SK-N-DZ (cell line): ENCODE results near the gene PGAM2.
"Not testable (repeated sequence)": the region's sequence is repeated elsewhere in the genome, so short reads cannot be mapped to it uniquely, and the experiment has no call there.

Experiments
- DNase-seq: peaks from one replicate; pipeline ENCODE4 v3.0.0-alpha.2; 2015; ENCODE audit warnings: low spot score

Gene PGAM2

DNA sequence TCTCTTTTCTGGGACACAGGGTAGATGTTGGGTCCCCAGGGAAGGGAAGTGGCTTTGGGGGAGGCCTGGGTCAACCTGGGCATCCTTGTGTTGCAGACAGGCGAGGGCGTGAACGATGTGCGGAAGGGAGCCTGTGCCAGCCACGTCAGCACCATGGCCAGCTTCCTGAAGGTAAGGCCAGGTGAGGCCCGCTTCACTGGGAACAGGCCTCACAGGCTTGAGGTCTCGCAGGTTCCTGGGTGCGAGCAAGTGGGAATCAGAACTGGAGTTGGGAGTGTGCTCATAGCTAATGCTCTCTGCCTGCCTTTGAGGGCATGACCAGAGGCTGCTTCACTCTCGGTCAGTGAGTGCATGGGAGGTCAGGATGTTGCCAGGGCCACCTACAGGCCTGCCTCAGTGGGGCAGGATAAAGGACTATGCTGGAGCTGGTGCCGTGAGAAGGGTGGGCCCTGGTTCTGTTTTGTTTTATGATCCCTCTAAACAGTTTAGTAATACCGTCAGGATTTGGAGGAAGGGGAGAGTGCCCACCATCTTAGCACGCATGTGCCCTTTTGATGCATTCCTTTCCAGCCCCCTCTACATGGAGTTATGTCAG, 12.5 kb downstream of the PGAM2 start:
- no peak for DNase-seq

DNA sequence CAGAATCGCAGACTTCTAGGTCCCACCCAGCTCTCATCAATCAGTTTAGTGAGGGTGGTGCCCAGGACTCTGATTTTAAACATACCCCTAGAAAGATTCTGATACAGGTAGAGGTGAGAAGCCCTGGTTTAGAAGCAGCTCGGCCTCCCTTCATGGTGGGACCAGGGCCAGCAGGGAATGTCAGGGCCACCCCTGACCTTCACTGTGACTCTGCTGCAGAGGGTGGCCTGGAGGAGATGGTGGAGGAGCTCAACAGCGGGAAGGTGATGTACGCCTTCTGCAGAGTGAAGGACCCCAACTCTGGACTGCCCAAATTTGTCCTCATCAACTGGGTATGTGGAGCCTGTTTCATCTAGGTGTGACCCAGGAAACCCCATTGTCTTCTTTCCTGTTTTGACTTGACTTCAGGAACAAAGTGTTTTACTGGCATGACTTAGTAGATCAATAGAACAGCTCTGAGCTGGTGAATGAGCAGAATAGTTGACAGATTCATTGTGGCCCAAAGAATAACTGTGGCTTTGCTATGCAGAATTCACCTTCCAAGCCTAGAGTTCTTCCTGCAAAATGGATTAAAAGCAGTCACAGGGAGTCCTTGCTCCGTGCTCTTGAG, 13.7 kb downstream of the PGAM2 start:
- no peak for DNase-seq

DNA sequence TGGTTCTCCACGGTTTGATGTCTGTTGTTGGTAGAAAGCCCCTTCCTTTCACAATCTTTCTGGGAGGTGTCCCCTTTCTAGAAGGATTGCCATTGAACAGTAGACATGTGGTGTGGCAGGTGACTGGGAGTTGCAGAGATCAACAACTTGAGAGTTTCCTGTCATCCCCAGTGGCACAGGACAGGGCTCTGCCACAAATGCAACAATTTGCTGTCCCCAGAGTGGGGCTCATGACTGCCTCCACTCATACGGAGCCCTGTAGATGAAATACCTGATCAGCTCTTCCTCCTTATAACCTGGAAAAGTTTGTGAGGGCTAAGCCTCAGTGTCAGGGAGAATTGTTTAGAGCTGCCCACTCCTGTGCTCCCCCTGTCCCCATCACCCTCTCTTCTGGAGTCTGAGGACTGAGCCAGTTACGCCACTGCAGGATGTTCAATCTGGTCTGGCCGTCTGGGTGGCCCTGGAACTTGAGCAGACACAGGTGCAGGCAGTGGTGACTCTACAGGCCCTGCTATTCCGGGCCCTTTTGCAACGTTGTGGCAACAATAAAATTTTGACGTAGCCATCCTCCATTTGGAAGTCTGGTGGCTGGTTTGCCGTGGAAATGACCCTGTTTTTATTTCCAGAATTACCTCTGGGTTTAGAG, 14.3 kb downstream of the PGAM2 start:
- no peak for DNase-seq

DNA sequence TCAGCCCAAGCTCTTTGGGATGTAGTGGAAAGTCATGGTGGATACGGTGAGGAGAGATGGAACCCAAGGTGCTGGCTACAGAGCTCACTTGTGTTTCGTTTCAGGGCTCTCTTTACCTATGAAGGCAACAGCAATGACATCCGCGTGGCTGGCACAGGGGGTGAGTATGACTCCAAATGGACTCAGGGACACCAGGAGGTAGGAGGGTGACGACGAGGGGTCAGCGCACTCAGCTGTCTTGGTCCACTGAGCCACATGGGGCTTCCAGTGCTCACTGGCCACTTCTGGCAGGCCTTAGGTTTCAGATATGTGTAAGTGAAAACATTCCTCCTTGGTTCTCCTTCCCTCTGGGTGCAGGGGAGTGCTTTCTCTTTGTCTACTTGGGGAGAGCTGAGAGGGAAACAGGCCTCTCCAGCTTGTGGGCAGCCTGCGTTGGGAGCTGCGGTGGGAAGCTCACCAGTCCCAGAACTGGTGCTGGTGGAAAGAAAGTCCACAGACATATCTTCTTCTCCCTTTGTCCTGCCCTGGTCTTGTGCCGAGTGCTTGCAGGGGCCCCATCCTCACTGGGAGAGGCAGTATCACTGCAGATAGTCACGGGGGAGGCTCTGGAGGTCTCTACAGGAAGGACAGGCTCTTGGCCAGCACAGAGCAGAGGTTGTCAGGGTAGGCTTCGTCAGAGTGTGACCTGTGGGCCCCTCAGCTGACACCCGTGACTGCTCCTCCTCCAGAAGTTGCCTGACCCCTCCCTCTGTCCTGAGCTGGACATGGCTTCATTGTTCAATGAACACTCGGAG, 15.0 kb downstream of the PGAM2 start:
- no peak for DNase-seq

DNA sequence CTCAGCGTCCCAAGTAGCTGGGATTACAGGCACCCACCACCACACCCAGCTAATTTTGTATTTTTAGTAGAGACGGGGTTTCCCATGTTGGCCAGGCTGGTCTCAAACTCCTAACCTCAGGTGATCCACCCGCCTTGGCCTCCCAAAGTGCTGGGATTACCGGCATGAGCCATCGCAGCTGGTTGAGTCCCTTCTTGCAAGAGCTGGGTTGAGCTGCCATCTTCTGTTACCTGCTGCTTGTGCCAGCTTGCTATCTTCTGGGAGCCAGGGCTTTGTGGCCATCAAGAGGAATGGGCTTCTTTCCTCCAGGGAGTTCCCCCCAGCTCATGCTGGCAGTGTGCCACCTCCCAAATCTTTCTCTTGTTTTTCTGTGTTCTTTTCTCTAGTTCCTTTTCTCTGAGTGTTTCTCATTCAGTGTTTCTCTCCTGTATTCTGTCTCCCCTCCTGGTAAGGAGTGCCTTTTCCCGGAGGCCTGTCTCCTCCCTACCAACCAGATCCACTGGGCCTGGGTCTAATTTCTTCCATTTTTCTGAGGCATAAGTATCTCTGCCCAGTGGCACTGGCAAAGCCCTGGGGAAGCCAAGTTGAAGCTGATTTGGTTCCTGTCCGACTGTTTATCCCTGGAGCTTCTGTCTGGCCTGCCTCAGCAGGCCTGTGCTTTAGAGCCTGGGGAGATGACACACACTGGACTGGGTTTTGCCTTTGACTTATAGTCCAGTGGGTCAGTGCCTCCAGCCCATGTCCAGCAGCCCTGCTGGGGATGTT, 17.2 kb downstream of the PGAM2 start:
- no peak for DNase-seq

DNA sequence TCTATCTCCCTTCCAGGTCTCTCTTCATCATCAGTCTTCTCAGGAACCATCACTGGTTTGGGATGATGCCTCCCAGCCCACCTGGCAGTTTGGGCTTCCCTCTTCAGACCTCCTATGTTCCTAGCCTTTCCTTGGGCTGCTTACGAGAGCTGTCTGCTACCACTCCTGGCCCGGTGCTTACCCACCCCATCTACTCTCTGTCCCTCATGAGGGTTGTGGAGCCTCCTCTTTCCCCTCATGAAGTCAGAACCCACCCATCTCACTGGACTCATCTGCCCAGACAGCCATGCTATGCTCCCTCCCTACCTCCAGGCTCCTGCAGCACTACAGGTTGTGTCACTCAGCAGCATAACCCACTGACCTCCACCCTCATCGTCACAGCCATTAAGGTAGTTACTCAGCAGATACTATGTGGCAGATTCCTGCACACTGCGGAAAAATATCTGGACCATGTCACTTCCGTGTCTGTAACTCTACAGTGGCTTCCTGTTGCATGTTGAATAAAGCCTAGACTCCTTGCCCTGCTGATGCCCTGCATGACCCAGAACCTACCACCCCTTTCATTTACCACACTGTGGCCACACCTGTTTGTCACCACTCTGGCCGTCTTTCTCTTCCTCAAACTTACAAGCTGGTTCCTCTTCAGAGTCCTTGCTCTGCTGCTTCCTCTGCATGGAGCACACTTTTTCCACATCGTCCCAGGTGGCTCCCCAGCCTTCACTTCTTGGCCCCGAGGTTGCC, 18.9 kb downstream of the PGAM2 start:
- DNase-seq = no peak

DNA sequence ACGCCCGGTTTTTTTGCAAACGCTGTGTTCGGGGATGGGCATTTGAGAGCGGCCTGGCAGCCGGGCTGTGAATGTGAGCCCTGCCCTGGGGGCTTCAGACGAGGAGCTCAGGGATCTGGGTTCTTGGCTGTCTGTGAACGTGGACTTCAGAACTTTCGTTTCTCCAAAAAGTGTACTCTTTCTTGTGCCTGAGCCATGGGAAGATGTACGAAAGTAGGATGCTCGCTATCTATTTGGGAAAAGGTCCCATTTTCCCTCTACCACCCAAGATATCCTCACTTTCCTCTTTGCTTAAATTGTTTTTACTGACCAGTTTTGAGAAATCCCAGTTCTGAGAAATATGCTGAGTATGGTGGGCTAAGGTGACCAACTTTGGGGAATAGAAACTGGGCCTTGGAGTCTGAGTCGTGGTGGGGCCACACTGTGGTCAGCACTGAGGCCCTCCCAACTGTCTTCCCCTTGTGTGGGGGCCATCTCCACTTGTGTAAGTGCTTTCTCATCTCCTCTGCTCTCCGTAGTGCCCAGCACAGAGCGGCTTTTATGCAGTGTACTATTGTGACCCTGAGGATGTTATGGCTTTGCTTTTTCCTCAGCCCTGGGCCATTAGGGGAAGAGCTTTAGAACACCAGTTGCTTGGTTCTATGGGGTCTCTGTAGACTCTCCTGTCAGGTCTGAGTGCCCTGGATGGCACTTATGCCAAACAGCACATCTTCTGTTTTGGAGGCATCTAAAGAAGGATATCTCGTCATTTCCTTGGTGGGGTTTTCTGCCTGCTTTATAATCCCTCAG, 19.9 kb downstream of the PGAM2 start:
- no peak for DNase-seq

DNA sequence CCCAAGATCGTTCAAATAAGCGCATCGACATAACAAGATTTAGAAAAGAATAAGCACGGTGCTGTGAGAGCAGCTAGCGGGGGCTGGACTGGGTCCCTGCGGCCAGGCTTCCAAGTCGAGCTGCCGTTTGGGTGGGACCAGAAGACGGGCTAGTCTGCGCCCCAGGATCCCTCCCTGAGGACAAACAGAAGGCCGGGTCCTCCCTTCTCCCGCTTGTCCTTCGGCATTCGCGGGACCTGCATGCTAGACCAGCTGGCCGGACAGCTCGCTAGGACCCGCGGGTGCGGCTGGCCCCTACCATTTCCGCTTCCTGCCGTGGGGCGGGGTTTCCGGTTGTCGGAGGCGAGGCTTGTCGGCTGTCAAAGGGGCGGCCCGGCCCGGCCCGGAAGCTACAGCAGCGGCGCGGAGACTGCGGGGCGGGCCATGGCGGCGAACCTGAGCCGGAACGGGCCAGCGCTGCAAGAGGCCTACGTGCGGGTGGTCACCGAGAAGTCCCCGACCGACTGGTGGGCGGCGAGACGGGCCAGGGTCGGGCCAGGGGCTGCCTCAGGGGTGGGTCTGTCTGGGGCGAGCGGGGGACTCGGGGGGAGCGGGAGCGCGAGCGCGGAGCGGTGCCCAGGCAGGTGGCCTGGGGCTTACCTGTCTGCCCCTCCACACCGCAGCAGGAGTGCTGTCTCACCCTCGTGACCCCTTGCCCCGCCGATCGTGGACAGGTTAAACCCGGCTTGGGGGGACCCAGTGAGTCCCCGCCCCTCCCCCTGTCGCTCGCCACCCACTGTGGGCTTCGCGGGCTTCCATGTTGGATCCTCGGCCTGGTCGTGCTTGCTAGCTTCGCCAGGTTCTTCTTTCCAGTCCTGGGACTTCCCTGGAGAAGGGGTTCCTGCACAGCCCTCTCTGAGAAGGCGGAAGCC, 20.8 kb downstream of the PGAM2 start, which contains the start of gene DBNL:
Gene DBNL, plus strand, starts transcription at position 388 of the 911 bp plus-strand sequence. Its CDS starts 36 bp downstream, at position 424.
- peak; percentile 87 for DNase-seq

DNA sequence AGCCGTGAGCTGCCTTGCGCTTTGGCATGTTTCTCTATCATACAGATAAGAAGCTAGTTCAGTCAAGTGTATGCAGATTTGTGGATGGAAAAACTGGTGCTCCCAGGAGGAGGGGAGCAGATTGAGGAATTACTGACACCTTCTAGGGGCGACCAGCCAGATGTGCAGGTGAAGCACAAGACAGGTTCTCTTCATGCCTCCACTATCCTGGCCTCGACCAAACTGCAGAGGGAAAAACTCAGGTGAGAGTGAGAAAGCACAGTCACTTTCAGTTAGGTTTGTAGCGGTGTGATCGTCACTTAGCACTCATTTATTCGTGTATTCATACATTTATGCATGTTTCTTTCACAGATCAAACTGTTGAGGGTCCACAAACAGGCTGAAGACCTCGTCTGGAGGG, 21.5 kb downstream of the PGAM2 start:
- DNase-seq = peak; percentile 2

DNA sequence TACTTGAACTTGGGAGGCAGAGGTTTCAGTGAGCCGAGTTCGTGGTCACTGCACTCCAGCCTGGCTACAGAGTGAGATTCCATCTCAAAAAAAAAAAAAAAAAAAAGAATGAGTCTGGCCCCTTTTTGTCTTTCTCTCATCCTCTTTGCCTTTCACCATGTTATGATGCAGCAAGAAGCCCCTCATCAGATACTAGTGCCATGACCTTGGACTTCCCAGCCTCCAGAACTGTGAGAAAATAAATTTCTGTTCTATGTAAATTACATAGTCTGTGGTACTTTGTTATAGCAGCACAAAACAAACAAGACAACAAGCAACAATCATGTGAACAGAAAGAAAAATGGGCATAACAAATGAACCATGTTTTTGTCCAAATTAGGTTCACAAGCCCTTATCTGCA, 23.1 kb downstream of the PGAM2 start:
- DNase-seq = no peak

DNA sequence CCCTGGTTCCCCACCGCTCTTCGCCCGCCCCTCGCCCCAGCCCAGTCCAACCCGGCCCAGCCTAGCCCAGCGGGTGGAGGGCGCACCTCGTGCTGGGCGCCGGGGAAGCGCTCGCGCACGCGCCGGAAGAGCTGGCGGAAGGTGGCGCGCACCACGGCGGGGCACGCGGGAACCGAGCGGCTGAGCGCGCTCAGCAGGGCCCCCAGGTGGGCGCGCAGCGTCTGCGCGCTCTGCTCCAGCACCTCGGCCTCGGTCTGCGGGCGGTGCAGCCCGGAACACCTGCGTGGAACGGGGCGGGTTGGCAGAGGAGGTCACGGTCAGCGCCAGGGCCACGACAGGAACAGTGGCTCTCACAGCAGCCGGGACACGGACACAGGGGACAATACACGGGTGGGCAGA, 24.9 kb downstream of the PGAM2 start:
- DNase-seq = peak; percentile 44

DNA sequence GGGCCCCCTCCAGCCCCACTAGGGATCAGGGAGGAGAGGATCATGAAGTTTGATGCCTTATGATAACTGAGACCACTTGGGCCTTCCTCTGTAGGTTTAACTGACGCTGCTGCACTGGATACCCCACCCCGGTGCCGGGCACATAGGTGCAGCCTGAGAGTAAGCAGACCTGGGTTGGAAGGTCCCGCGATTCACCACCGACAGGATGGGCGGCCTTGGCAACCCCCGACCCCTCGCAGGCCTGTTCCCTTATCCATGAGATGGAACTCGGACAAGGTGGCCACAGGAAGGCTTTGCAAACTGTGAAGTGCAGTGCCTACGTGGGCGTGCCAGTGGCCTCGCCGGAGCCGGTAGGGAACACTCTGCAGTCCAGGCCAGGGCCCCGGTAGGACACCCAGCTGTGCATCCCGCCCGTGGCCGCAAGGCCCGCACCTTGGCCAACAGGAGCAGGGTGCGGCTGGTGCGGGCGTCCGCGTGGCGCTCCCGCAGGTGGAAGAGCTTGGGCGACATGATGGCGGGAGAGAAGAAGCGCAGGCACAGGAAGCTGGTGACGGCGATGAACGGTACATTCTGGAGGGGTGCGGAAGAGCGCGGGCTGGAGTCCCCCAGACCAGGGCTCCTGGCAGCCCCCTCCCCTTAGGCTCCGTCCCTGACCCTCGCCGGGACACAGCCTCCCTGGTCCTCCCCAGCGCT, 25.4 kb downstream of the PGAM2 start:
- not testable (repeated sequence) for DNase-seq

DNA sequence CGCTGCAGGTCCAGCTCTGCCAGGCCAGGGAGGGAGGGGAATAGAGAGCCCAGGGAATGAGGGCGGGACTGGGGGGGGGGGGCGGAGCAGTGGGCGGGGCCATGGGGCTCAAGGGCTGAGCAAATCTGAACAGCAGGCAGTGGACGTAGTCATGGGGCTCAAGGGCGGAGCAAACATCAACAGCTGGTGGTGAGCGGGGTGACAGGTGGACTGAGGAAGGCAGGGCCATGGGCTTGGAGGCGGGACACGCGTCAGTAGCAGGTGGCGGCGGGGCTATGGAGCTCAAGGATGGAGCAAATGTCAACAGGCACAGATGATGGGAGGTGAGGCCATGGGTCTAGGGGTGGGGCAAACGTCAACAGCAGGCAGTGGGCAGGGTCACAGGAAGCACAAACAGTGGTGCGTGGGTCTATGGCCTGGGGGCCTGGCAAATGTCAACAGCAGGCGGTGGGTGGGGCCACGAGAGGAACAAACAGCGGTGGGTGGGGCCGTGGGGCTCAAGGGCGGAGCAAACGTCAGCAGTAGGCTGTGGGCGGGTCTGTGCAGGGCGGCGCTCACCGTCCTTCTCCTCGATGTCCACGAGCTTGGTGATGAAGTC, 26.3 kb downstream of the PGAM2 start:
- peak; percentile 98 for DNase-seq

DNA sequence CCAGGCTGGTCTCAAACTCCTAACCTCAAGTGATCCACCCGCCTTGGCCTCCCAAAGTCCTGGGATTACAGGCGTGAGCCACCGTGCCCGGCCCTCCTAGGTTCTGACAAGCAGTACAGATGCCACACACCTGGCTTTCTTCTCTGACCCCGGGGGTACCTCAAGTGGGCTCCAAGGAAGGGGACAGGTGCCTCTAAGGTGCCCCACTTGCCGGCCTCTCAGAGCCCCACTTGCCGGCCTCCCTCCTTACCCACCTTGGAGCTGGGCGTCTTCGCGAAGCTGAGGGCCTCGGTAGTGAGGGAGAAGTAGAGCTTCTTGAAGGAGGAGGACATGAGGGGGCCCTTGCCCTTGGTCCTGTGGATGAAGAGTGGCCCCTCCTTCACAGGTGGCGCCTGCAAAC, 26.8 kb downstream of the PGAM2 start:
- DNase-seq = not testable (repeated sequence)

DNA sequence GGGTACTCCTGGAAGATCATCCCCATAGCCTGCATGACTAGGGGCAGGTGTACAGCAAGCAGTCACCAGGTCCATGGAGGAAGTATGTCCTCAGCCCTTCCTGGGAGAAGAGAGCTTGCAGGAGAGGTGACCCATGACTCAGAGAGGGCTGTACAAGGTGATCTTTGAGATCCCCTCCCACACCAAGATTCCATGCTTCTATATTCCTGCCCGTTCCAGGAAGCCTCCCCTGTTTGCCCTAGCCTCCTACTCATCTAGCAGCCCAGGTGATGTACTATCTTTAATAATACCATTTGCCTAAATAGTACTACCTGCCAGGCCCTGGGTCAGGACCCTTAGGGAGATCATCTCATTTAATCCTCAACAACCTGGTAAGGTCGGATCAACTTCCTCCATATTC, 27.4 kb downstream of the PGAM2 start:
- not testable (repeated sequence) for DNase-seq

DNA sequence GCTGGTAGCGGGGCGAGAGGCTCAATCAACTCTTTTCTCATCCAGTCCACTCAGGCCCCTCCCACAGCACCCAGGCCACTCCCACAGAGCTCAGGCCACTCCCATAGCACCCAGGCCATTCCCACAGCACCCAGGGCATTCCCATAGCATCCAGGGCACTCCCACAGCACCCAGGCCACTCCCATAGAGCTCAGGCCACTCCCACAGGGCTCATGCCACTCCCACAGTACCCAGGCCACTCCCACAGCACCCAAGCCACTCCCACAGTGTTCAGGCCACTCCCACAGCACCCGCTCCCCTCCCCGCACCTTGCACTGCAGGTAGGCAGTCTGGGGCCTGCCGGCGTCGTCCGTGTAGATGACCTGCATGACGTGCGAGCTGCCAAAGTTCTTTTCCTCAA, 29.0 kb downstream of the PGAM2 start:
- DNase-seq = not testable (repeated sequence)

DNA sequence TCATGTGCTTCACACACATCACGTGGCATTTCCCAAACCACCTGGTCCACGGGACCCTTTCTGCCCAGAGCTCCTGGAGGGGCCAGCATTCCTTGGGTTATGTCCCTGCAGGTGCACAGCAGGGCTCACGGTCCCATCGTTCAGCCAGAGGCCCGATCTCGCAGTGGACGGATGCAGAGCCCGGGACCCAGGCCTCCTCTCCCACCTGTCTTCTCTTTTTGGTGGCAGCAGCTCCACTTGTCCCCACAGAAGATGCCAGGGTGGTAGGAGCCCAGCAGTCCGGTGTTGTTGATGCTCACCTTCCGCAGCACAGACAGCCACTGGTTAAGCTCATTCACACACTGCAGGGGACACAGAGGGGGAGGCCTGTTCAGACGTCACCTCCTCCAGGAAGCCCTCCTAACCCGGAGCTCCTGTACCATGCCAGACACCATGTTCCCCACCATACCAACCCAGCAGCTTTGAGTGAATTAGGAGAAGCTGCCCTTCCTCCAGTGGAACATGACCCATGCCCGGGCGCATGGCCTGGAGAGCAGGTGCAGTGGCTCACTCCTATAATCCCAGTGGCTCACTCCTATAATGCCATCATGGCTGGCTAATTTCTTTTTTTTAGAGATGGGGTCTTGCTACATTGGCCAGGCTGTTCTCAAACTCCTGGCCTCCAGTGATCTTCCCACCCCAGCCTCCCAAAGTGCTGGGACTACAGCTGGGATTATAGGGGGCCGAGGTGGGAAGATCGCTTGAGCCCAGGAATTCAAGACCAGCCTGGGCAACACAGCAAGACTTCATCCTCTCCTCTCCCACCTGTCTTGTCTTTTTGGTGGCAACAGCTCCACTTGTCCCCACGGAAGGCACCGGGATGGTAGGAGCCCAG, 31.2 kb downstream of the PGAM2 start:
- not testable (repeated sequence) for DNase-seq
